ENCODE measurements around the gene TAS2R13. TPM values are rescaled to one million over a fixed set of nuclear protein-coding genes. Genes with fewer than 3 reads are reported as not detected.

Gene TAS2R13, protein sequence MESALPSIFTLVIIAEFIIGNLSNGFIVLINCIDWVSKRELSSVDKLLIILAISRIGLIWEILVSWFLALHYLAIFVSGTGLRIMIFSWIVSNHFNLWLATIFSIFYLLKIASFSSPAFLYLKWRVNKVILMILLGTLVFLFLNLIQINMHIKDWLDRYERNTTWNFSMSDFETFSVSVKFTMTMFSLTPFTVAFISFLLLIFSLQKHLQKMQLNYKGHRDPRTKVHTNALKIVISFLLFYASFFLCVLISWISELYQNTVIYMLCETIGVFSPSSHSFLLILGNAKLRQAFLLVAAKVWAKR
- 25.0 TPM for total RNA-seq

GRCh38 chr12:10909462-10909861, at the start of gene TAS2R13:
Gene TAS2R13, minus strand, starts transcription at chr12:10909562. Its CDS starts 264 bp downstream, at chr12:10909298.

GRCh38 chr12:10939163-10939562, 29.8 kb upstream of the TAS2R13 start, which contains the start of gene TAS2R14:
Gene TAS2R14, minus strand, starts transcription at chr12:10939263. Its CDS starts 56 bp downstream, at chr12:10939207.

GRCh38 chr12:10928746-10929286, 19.5 kb upstream of the TAS2R13 start, which contains the start of gene PRH2:
Gene PRH2, plus strand, starts transcription at chr12:10929236. Its CDS starts 38 bp downstream, at chr12:10929274.

DNA sequence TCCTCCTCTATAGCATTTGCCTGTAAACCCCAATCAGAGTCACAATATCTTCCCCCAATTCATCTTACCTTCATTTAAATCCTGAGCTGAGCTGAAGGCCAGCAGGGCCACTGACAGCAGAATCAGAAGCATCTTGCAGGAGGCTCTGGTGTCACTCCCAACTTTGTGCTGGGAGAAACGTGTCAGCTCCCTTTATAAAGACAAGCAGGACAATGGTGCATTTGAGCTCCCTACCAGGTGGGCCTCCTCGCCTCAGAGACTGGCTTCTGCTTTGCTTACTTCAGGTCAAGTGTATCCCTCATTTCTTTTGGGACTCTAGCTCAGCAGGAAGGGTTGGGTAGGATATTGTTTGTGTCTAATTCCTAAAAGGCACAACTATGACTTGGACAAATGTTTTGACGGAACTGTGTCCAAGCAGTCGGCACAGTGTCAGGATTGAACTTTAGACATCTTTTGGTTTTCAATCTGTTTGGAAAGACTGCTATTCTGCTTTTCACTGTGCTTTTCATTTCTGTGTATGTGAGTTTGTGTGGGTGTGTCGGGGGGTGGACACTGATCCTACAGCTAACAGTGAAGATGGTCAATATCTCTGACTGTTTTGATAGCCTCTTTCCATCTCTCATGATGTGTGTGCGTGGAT, 25.2 kb downstream of the TAS2R13 start, which contains the start of gene PRH1:
PRH1 (minus strand) TSS at position 170 of the 640 bp plus-strand sequence; CDS start at position 132, 38 bp downstream.

Other genes with a start within 250 kb of the TAS2R13 start
- 4.7 TPM for gene STYK1, start 235.5 kb downstream of the TAS2R13 start, total RNA-seq
- 7.5 TPM for gene YBX3, start 186.2 kb downstream of the TAS2R13 start, total RNA-seq
- gene TAS2R7, start 106.9 kb downstream of the TAS2R13 start, total RNA-seq, result 0.94 TPM
- 2.5 TPM for gene TAS2R8, start 102.3 kb downstream of the TAS2R13 start, total RNA-seq
- 2.8 TPM for gene TAS2R9, start 99.4 kb downstream of the TAS2R13 start, total RNA-seq
- 15.0 TPM for gene TAS2R10, start 83.2 kb downstream of the TAS2R13 start, total RNA-seq
- gene PRR4, start 60.1 kb downstream of the TAS2R13 start, total RNA-seq, result 13.5 TPM
- gene PRH1, start 25.3 kb downstream of the TAS2R13 start, total RNA-seq, result 159 TPM
- gene PRH2, start 19.7 kb upstream of the TAS2R13 start, total RNA-seq, result 2.8 TPM
- 30.4 TPM for gene TAS2R14, start 29.7 kb upstream of the TAS2R13 start, total RNA-seq
- 26.3 TPM for gene TAS2R50, start 77.3 kb upstream of the TAS2R13 start, total RNA-seq
- 26.0 TPM for gene TAS2R20, start 88.7 kb upstream of the TAS2R13 start, total RNA-seq
- 41.9 TPM for gene TAS2R19, start 113.1 kb upstream of the TAS2R13 start, total RNA-seq
- 46.6 TPM for gene TAS2R31, start 121.8 kb upstream of the TAS2R13 start, total RNA-seq
- gene TAS2R46, start 152.7 kb upstream of the TAS2R13 start, total RNA-seq, result 14.4 TPM
- gene TAS2R43, start 182.8 kb upstream of the TAS2R13 start, total RNA-seq, result 31.9 TPM
- gene TAS2R30, start 225.1 kb upstream of the TAS2R13 start, total RNA-seq, result 55.7 TPM